AG04450 (cell line): ENCODE data around the gene STK38L. TPM values are rescaled to one million over a fixed set of nuclear protein-coding genes. Genes with fewer than 3 reads are reported as not detected.

Experiments used
- polyA plus RNA-seq: library from polyadenylated mRNA; depleted of rRNA; stranded (reverse); fragments of >200 nt; gene quantifications from 2 replicates; pipeline ENCODE4 v1.2.3, GENCODE V29; 2011; rRNA removed

STK38L gene
- polyA plus RNA-seq, 1 experiment = 18.4 TPM

Other genes starting within 250 kb of the STK38L start
- 116 and 120 TPM in 2 replicates for gene TM7SF3, start 229.9 kb upstream of the STK38L start, polyA plus RNA-seq
- gene MED21, start 221.7 kb upstream of the STK38L start, polyA plus RNA-seq = 39.4 and 47.7 TPM in 2 replicates
- gene C12orf71, start 161.7 kb upstream of the STK38L start, polyA plus RNA-seq = not detected in 2 replicates
- 22.9 and 28.8 TPM in 2 replicates for gene BMAL2, start 88.5 kb downstream of the STK38L start, polyA plus RNA-seq
- gene SMCO2, start 202.4 kb downstream of the STK38L start, polyA plus RNA-seq = 0.14 and 0.55 TPM in 2 replicates